ENCODE measurements around the gene LTO1. TPM values are rescaled to one million over a fixed set of nuclear protein-coding genes. Genes with fewer than 3 reads are reported as not detected.

LTO1 gene
- total RNA-seq, 2 donors from 2014 or later: 13.0 to 26.7 TPM

DNA sequence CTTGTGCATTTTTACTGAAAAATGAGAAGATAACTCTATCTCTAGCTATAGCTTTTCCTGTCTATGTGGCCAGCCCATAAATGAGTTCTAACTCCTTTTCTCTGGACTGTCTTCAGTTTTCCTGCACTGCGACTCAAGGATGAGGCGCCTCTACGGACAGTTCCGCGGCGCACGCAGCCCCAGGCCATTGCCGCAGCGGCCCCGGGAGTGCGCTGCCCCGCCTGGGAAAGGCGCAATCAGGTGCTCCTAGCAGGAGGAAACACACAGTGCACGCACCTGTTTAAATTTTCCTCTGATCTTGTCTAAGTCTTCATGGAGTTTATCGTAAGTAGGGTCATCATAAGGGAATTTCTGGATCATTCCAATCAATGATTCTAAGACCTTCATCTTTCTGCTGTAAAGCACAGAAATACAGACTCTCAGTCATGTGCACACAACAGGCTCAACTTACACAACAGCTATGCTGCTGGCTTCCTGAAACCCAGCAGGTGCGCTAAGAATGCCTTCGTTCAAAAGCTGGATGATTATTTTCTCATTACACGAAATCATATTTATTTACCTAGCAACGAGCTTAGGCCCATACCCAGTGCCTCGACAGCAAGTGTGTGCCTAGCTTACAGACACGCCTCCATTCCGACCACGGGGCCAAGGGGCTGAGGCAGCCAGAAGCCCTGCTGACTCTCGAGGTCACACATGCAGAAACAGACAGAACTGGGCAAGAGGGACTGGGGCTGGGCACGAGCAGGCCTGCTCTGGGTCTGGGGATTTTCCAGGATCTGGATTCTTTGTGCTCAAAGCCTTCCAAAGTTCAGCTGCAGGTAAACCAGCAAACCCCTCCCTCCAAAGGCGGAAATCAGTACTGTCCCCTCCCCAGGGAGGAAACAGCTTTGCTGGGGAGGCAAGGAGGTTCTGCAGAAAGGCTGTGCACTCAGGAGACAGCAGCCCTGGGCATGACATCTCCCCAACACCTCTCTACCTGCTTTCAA is 7.2 kb downstream of the LTO1 start:
- intact Hi-C loops (cut with DNase I): no loop called here
- WGBS, 2 donors: 81 to 86% methylated on average over 26 of the region's 26 CpGs
- DNase-seq (no peak), ATAC-seq (no peak)
- H3K27me3 ChIP-seq: no peaks in the 10 kb centered on the region
- H3K27ac ChIP-seq: no peak overlapping the region
- TF ChIP-seq POLR2A (IDR thresholded peaks at IDR 0.05) (no peak), CTCF (IDR thresholded peaks at IDR 0.05) (no peak)
- H3K4me1 ChIP-seq: peaks cover 7% of the 10 kb centered on the region
- no peaks in the 10 kb centered on the region for H3K9me3 ChIP-seq
- peaks cover 0 to 10% of the 10 kb centered on the region in 2 donors for H3K36me3 ChIP-seq (replicated peaks in 1 of 2; ENCODE audit: insufficient read depth in 1 of 2, low read depth in 2 of 2)
- H3K4me3 ChIP-seq: no peak overlapping the region

DNA sequence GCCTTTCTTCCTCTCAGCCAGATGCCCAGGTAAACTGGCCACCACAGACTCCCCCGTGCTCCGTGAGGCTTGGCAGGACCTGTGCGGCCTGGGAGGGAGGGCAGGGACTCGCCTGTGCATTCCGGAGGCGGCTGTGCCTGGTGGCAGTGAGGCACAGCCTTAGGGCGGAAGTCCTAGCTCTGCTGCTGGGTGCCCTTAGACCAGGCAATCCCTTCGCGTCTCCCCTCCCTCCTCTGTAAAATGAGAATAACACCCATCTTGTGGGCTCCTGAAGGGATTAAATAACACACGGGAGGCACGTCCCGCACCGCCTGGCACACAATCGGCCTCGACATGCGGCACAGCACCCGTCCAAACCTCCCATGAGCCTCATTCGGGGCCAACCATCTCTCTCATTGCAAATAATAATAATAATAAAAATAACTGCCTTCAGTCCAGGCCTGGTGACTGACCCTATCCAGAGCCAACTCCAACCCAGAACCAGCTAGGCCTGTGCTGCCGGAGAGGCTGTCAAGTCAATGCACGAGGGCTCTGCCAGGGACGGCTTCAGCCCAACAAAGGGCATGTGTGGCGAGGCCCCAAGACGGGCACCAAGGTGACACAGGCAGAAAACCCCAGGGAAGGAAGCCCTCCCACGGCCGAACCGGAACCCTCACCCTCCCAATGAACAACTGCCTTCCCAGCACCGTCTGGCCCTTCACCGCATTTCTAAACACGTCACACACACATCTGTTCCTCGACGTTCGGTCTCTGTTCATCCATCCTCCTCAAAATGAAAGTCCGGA is 8.2 kb downstream of the LTO1 start:
- intact Hi-C loops (cut with DNase I): no loop called here
- ATAC-seq (no peak), DNase-seq (no peak)
- no peak overlapping the region for H3K4me3 ChIP-seq
- H3K27me3 ChIP-seq: no peaks in the 10 kb centered on the region
- TF ChIP-seq CTCF (IDR thresholded peaks at IDR 0.05): no peak
- TF ChIP-seq POLR2A (IDR thresholded peaks at IDR 0.05): no peak
- 89 to 90% methylated on average over 33 of the region's 33 CpGs for WGBS, 2 donors
- H3K4me1 ChIP-seq: peaks cover 7% of the 10 kb centered on the region
- peaks cover 0 to 10% of the 10 kb centered on the region in 2 donors for H3K36me3 ChIP-seq (replicated peaks in 1 of 2; ENCODE audit: insufficient read depth in 1 of 2, low read depth in 2 of 2)
- H3K9me3 ChIP-seq: no peaks in the 10 kb centered on the region
- H3K27ac ChIP-seq: no peak overlapping the region

DNA sequence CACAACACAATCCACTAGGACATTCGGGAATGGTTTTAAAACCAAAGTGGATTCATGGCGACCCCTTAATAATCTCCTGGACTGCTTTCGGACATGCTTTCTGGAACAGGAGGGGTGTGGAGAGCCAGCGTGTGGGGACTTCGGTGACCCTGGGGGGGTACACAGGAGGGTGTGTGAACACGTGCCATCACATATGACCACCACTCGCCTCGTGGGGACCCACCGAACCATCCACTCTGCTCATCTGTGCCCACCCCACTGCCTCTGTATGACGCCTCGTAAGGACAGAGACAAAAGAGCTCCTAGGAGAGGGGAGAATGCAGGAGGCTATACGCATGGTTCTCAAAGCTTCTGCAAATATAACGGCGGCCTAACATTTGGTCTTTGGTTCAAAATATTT is 8.9 kb downstream of the LTO1 start:
- peaks cover 0 to 10% of the 10 kb centered on the region in 2 donors for H3K36me3 ChIP-seq (replicated peaks in 1 of 2; ENCODE audit: insufficient read depth in 1 of 2, low read depth in 2 of 2)
- no peaks in the 10 kb centered on the region for H3K9me3 ChIP-seq
- H3K4me3 ChIP-seq: no peak overlapping the region
- ATAC-seq: no peak
- no peak for TF ChIP-seq POLR2A (IDR thresholded peaks at IDR 0.05)
- TF ChIP-seq CTCF (IDR thresholded peaks at IDR 0.05): no peak
- no peak overlapping the region for H3K27ac ChIP-seq
- H3K4me1 ChIP-seq: peaks cover 7% of the 10 kb centered on the region
- 88 to 90% methylated on average over 13 to 14 of the region's 14 CpGs for WGBS, 2 donors
- intact Hi-C loops (cut with DNase I): no loop called here
- H3K27me3 ChIP-seq: no peaks in the 10 kb centered on the region
- no peak for DNase-seq

- Histone ChIP-seq H3K9me3 (no peaks in the 10 kb centered on the region), H3K27me3 (no peaks in the 10 kb centered on the region), H3K4me3 (no peak overlapping the region), H3K4me1 (peaks cover 7% of the 10 kb centered on the region), H3K36me3 (replicated peaks in 1 of 2; ENCODE audit: insufficient read depth in 1 of 2, low read depth in 2 of 2) (peaks cover 0 to 10% of the 10 kb centered on the region in 2 donors), H3K27ac (no peak overlapping the region)
- TF ChIP-seq POLR2A (IDR thresholded peaks at IDR 0.05) (no peak), CTCF (IDR thresholded peaks at IDR 0.05) (no peak)
- no peak for DNase-seq
- no peak for ATAC-seq
- WGBS, 2 donors: 86 to 92% methylated on average over 11 of the region's 11 CpGs
- intact Hi-C loops (cut with DNase I): no loop called here
Measured at GRCh38 chr11:69665669-69666068, 9.5 kb downstream of the LTO1 start.

All from body of pancreas (tissue), 4 donors.